Adipocyte (in vitro differentiated cells): Measurements from ENCODE around the gene DPP7.

Source experiments
- DNase-seq: peaks from one replicate; pipeline ENCODE4 v3.0.0-alpha.2; 2015; ENCODE audit warnings: low read depth
- H3K27me3 ChIP-seq: replicated peaks from 2 replicates; pipeline ENCODE4 v1.7.0; 2013; ENCODE audit warnings: mild to moderate bottlenecking, low read length, moderate library complexity; ENCODE audit not compliant: control insufficient read depth, insufficient read depth
- H3K36me3 ChIP-seq: 2 replicates; pipeline ENCODE4 v1.7.0; 2013; ENCODE audit warnings: low read length, mild to moderate bottlenecking, moderate library complexity; ENCODE audit not compliant: control insufficient read depth, insufficient read depth, severe bottlenecking
- H3K4me1 ChIP-seq: 2 replicates; pipeline ENCODE4 v1.7.0; 2013; ENCODE audit warnings: mild to moderate bottlenecking, low read length, moderate library complexity; ENCODE audit not compliant: control insufficient read depth, insufficient read depth
- H3K4me3 ChIP-seq: 2 replicates; pipeline ENCODE4 v1.7.0; 2013; ENCODE audit warnings: mild to moderate bottlenecking, low read length, moderate library complexity
- H3K9ac ChIP-seq: 2 replicates; pipeline ENCODE4 v1.7.0; 2013; ENCODE audit warnings: mild to moderate bottlenecking, low read length, moderate library complexity
- H3K9me3 ChIP-seq: 2 replicates; pipeline ENCODE4 v1.7.0; 2013; ENCODE audit warnings: mild to moderate bottlenecking, low read length, moderate library complexity; ENCODE audit not compliant: control insufficient read depth

DPP7 gene

GRCh38 chr9:137077758-137078693 lies 36.5 kb downstream of the DPP7 start:
- H3K9me3 ChIP-seq: no peaks in the 10 kb centered on the region
- H3K9ac ChIP-seq: peak overlapping the region; percentile 84
- peaks cover 27% of the 10 kb centered on the region for H3K36me3 ChIP-seq
- H3K4me1 ChIP-seq: peaks cover 11% of the 10 kb centered on the region
- peak; percentile 28 for DNase-seq
- H3K27me3 ChIP-seq: no peaks in the 10 kb centered on the region
- peak overlapping the region; percentile 81 for H3K4me3 ChIP-seq

GRCh38 chr9:137077010-137077747 lies 37.4 kb downstream of the DPP7 start, which contains the start of gene UAP1L1:
UAP1L1 (plus strand) TSS chr9:137077517; CDS start chr9:137077533, 16 bp downstream.
- Histone ChIP-seq H3K4me3 (peak within 1 kb of the TSS; percentile 81), H3K9me3 (no peaks in the 10 kb centered on the region), H3K27me3 (no peaks in the 10 kb centered on the region), H3K36me3 (peaks cover 24% of the 10 kb centered on the region), H3K4me1 (peaks cover 6% of the 10 kb centered on the region), H3K9ac (peak within 1 kb of the TSS; percentile 84)
- DNase-seq: peak; percentile 73

DNA sequence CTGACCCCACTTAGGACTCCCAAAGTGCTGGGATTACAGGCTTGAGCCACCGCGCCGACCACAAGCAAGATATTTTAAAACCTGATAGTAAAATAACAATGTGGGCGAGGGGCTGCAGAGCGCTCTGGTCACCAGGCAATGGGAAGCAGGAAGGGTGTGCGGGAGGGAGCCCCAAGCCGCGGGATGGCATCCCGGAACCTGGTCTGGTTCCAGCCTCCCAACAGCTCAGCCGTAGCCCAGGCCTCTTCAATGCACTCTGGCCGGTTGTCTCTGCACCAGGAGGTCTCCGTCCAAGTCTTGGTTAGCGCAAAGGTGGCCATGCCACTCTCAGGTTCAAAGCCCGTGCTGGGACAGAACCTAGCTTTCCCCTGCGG lies 37.9 kb downstream of the DPP7 start:
- H3K9ac ChIP-seq: peak overlapping the region; percentile 78
- peaks cover 21% of the 10 kb centered on the region for H3K36me3 ChIP-seq
- peak overlapping the region; percentile 27 for H3K4me3 ChIP-seq
- peaks cover 6% of the 10 kb centered on the region for H3K4me1 ChIP-seq
- no peak for DNase-seq
- no peaks in the 10 kb centered on the region for H3K9me3 ChIP-seq
- H3K27me3 ChIP-seq: no peaks in the 10 kb centered on the region

DNA sequence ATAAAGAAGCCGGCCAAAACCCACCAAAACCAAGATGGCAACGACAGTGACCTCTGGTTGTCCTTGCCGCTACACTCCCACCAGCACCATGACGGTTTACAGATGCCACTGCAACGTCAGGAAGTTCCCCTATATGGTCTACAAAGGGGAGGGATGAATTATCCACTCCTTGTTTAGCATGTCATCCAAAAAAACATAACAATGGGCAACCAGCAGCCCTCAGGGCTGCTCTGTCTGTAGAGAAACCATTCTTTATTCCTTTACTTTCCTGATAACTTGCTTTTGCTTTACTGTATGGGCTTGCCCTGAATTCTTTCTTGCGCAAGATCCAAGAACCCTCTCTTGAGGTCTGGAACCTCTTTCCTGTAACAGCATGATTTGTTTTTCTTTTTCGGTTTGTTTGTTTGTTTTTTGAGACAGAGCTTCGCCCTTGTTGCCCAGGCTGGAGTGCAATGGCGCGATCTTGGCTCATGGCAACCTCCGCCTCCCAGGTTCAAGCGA lies 39.2 kb downstream of the DPP7 start:
- H3K27me3 ChIP-seq: no peaks in the 10 kb centered on the region
- peaks cover 11% of the 10 kb centered on the region for H3K36me3 ChIP-seq
- DNase-seq: no peak
- no peaks in the 10 kb centered on the region for H3K9me3 ChIP-seq
- no peak overlapping the region for H3K4me3 ChIP-seq
- H3K9ac ChIP-seq: no peak overlapping the region
- H3K4me1 ChIP-seq: peaks cover 6% of the 10 kb centered on the region

GRCh38 chr9:137074657-137075274 lies 39.8 kb downstream of the DPP7 start:
- H3K9me3 ChIP-seq: no peaks in the 10 kb centered on the region
- H3K4me3 ChIP-seq: no peak overlapping the region
- no peak overlapping the region for H3K9ac ChIP-seq
- H3K36me3 ChIP-seq: peaks cover 6% of the 10 kb centered on the region
- no peaks in the 10 kb centered on the region for H3K27me3 ChIP-seq
- no peak for DNase-seq
- H3K4me1 ChIP-seq: peaks cover 6% of the 10 kb centered on the region

DNA sequence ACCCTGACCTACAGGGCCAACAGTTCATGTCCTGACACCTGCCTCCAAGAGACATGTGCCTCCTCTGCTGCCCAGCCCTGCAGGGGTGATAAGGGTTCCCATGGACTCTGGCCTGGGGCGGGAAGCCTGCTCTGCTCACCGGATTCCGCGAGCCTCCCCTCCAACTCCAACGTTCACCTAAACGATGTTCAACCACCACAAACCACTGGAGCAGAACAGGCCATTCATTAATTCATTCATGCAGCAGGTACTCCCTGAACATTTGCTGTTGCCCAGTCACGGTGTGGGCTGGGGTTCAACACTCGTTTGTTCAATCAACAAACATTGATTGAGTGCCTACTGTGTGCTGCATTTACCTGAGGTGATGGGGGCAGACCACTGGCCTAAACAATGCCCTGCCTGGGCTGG lies 40.5 kb downstream of the DPP7 start:
- H3K4me1 ChIP-seq: peaks cover 6% of the 10 kb centered on the region
- no peaks in the 10 kb centered on the region for H3K9me3 ChIP-seq
- H3K27me3 ChIP-seq: peaks cover 4% of the 10 kb centered on the region
- no peak overlapping the region for H3K4me3 ChIP-seq
- H3K9ac ChIP-seq: no peak overlapping the region
- no peak for DNase-seq
- H3K36me3 ChIP-seq: no peaks in the 10 kb centered on the region

GRCh38 chr9:137071282-137071681 lies 43.3 kb downstream of the DPP7 start:
- H3K36me3 ChIP-seq: no peaks in the 10 kb centered on the region
- no peak for DNase-seq
- H3K27me3 ChIP-seq: peaks cover 5% of the 10 kb centered on the region
- no peaks in the 10 kb centered on the region for H3K4me1 ChIP-seq
- H3K4me3 ChIP-seq: no peak overlapping the region
- H3K9ac ChIP-seq: no peak overlapping the region
- H3K9me3 ChIP-seq: no peaks in the 10 kb centered on the region

- peaks cover 5% of the 10 kb centered on the region for H3K27me3 ChIP-seq
- DNase-seq: no peak
- H3K4me3 ChIP-seq: peak overlapping the region; percentile 61
- no peaks in the 10 kb centered on the region for H3K4me1 ChIP-seq
- no peak overlapping the region for H3K9ac ChIP-seq
- H3K9me3 ChIP-seq: no peaks in the 10 kb centered on the region
- H3K36me3 ChIP-seq: no peaks in the 10 kb centered on the region
Observed at GRCh38 chr9:137070906-137071275, 43.6 kb downstream of the DPP7 start.

GRCh38 chr9:137070201-137070905 lies 44.2 kb downstream of the DPP7 start, which contains the start of gene SAPCD2:
SAPCD2 (minus strand) TSS chr9:137070557; CDS start chr9:137070460, 97 bp downstream.
- peak; percentile 94 for DNase-seq
- peak within 1 kb of the TSS; percentile 61 for H3K4me3 ChIP-seq
- no peaks in the 10 kb centered on the region for H3K36me3 ChIP-seq

GRCh38 chr9:137069508-137070091 lies 44.9 kb downstream of the DPP7 start:
- no peak overlapping the region for H3K9ac ChIP-seq
- DNase-seq: no peak
- H3K4me3 ChIP-seq: no peak overlapping the region
- peaks cover 5% of the 10 kb centered on the region for H3K27me3 ChIP-seq
- no peaks in the 10 kb centered on the region for H3K9me3 ChIP-seq
- H3K36me3 ChIP-seq: no peaks in the 10 kb centered on the region
- H3K4me1 ChIP-seq: no peaks in the 10 kb centered on the region

More at GRCh38 chr9:137070201-137070905, 44.2 kb downstream of the DPP7 start, which contains the start of gene SAPCD2:
- Histone ChIP-seq H3K27me3 (peaks cover 5% of the 10 kb centered on the region), H3K9ac (no peak within 1 kb of the TSS), H3K9me3 (no peaks in the 10 kb centered on the region), H3K4me1 (no peaks in the 10 kb centered on the region)
